HL-60/S4 (cell line): ENCODE measurements around the gene TBC1D22A.

Source experiments
- in situ Hi-C: fragments of 300-500 bp; cut with MboI; formaldehyde crosslinking; loops from 2 replicates; pipeline ENCODE4 v1.14.3; 2022; ENCODE audit warnings: low sequenced_read_pairs

Gene TBC1D22A

DNA sequence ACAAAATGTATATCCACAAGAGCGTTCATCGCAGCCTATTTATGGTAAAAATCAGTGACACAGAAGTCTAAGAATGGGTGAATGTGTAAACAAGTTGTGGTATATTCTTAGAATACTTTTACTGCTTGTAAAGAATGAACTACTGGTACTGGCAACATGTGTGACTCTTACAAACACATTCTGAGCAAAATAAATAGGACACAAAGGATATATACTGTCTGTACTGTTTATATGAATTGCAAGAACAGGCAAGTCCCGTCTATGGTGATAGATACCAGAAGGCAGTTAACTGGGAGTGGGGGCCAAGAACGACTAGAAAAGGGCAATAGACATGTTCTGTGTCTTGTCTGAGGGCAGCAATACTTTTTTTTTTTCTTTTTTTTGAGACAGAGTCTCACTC is 112.6 kb downstream of the TBC1D22A start:
- in situ Hi-C loops = no loop called here

GRCh38 chr22:46876357-46876934 is 114.0 kb downstream of the TBC1D22A start:
- in situ Hi-C loops = no loop called here

- in situ Hi-C loops = no loop called here
Measured at GRCh38 chr22:46878191-46878948, 115.9 kb downstream of the TBC1D22A start.

DNA sequence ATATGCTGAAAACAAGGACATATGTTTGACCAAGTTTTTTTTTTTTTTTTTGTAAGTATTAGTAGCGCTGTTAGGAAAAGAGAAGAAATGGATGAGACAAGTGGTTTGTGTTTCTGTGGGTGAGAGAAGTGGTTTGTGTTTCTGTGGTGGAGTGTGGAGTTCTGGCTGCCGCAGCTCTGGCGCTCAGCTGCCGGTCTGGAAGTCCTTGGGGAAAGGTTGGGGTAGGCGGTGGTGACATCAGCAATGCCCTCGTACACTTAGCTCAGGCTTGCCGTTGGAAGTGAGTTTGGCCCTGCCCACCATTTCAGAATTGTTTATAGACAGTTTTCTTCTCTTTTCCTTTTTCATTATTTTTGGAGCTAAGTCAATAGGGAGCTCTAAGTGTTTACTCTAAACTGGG is 116.6 kb downstream of the TBC1D22A start:
- in situ Hi-C loops = no loop called here

GRCh38 chr22:46881373-46882118 is 119.1 kb downstream of the TBC1D22A start:
- in situ Hi-C loops = no loop called here

GRCh38 chr22:46883092-46883910 is 120.9 kb downstream of the TBC1D22A start:
- in situ Hi-C loops = no loop called here

DNA sequence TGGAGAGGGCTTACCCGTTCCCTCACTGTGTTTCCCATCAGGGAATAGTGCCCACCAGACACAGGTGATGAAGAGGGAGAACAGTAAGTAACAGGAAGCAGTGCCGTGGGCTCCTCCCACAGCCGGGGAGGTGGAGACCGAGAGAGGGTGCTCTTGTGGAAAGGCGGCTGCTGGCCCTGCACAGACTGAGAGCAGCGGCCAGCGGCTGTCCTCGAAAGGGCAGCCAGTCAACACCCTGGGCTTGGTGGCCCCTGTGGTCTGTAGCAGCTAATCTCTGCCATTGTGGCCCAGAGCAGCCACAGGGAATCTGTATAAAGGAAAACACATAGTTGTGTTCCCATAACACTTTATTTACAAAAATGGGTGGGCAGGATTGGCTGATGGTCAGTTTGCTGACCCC is 121.9 kb downstream of the TBC1D22A start:
- in situ Hi-C loops = no loop called here

DNA sequence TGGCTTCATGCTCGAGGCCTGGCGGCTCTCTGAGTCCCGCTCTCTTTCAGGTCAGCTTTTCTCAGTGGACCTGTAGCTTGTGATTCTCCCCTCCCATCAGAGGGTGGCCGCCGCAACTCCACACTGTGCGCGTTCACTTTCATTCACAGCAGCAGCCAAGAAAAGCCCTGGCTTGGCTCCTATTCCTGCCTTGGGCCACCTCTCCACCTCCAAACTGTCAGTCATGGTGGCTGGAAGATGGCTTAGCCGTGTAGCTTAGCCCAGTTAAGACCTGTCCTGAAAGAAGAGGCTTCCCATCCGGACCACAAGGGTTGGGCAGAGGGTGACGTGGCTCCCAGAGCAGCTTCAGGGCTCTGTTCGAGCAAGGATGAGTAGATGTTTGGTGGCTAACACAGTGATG is 125.5 kb downstream of the TBC1D22A start:
- in situ Hi-C loops = no loop called here

GRCh38 chr22:46890819-46891218 is 128.4 kb downstream of the TBC1D22A start:
- in situ Hi-C loops = no loop called here

DNA sequence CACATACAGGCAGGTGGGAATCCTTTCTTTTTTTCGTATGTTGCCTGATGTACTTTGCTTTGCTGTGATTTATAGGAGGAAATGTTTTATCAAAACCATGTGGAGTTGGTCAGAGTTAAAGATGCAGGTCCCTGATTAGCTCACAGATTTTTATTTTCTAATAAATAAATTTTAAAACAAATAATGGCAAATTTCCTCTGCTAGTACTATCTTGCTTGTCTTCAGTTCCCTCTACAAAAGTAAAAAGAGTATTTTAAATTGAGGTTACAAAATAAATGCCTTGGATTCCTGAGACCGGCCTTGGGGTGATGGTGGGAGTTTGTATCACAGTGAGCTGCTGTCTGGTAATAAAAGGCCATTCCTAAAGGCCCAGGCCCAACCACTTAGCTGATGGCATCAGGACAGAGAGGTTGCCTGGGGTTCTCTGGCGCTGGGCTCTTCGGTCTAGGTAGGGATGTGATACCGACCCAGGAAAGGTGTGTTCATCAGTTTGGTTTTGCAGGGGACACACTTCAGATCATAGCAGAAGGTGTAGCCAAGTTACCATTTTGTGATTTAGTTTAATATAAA is 129.0 kb downstream of the TBC1D22A start:
- in situ Hi-C loops = no loop called here

- in situ Hi-C loops = no loop called here
Measured at GRCh38 chr22:46892866-46893265, 130.4 kb downstream of the TBC1D22A start.

DNA sequence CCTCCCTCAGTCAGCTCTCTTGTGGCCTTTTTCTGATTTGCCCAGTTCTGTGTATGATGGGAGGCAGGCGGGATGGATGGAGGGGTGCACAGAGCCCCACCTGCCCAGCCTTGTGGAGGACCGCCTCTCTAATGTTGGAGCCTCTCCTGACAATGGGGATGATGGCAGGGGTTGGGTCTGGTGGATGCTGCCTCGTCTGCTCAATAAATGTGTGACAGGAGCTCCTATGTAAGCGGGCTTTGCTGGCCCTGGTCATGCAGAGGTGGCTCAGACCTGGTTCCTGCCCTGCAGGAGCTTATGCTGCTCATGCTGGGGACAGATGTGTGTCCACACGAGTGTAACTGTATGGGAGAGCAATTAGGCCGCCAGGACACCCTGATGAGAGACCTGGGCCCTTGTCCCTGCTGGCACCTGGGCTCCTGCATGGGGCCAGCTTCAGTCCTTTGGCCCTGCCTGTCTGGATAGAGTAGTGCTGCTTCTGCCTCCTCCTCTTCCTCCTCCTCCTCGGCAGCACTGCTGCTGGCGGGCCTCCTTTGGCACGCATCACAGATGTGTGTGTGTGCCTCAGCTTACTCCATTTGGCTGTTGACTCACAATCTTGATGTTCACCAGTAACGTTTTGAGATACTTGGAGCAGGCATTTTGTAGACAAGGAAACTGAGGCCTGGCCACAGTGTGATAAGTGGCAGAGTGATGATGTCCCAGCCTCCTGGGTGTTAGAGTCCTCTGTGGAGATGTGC is 131.0 kb downstream of the TBC1D22A start:
- in situ Hi-C loops = no loop called here

DNA sequence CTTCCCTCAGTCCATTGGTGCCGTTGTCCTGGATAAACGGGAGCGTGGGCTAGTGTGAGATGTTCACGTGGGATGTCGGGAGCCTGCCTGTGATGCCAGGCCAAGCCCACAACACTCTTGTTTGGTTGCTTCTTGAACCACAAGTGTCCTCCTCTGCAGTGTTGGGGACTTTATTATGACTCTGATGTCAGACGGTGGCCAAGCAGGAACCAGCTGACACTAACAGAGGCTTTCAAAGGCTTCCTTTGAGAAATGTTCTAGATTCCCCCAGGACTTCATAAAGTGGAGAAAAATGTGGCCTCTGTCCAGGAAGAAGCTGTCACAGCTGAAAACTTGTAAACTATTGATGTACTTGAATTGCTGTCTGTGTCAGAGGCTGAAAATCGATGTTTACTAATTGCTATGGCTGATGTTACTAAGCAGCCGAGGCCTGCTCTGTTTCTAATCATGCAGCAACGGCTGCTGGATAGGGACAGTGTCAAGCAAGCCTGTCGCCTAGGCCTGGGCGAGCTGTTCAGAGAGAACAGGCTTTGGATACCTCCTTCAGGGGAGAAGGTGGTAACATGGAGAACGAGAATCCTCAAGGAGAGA is 131.7 kb downstream of the TBC1D22A start:
- in situ Hi-C loops = no loop called here

GRCh38 chr22:46894851-46895640 is 132.6 kb downstream of the TBC1D22A start:
- in situ Hi-C loops = no loop called here

DNA sequence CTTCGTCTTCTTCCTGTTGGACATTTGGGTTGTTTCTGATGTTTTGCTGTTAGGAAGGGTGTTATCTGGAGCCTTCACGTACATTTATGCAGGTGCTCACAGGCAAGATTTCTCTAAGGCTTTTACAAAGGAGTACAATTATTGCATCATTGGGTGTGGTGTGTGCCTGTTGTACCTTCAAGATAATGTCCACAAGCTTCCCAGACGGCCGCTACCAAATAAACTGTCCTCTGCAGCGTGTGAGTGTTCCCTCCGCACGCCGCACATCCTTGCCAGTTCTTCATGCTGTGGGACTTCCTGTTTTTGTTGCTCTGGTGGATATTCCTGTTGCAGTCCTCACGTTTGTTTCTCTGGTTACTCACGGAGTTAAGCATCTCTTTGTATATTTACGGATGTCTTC is 133.3 kb downstream of the TBC1D22A start:
- in situ Hi-C loops = no loop called here

DNA sequence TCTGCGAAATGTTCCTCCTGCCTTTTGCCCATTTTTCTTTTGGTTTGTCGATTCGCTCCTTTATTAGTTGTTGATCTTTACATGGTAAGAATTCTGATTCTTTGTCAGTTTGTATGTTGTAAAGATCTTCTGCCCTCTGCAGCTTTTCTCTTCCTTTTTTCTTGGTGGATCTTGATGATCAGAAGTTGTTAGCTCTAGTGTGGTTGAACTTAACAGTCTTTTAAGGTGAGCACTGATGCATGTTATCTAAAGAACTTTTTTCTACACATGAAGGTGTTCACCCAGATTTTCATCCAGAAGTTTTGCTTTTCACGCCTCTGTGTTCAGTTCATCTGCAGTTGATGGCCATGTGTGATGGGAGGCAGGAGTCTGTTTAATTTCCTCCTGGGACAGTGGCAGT is 133.7 kb downstream of the TBC1D22A start:
- in situ Hi-C loops = no loop called here

DNA sequence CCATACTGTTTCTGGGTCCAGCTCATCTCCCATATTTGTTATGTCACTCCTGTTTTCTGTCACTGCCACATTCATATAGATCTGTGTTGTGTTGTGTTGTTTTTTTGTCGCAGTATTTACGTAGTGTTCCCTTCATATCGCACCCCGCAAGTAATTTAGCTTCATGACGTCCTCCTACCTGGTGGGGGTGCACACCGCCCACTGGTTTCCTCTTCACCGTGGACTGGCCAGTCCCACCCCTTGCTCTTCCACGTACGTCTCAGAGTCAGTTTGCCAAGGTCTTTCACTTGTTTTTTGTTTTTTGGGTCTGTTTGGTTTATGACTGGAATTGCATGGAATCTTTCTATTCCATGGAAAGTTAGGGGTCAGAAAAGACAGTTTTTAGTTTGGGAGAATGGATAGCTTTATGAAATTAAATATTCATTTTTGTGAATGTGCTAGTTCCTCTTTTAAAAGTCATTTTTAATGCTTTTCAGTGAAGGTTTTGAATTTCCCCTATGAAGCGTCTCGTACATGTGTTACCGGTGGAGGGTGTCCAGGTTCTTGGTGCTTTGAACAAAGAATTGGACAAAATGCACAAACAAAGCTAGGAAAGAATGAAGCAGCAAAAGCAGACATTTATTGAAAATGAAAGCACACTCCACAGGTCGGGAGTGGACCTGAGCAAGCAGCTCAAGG is 134.3 kb downstream of the TBC1D22A start:
- in situ Hi-C loops = no loop called here

DNA sequence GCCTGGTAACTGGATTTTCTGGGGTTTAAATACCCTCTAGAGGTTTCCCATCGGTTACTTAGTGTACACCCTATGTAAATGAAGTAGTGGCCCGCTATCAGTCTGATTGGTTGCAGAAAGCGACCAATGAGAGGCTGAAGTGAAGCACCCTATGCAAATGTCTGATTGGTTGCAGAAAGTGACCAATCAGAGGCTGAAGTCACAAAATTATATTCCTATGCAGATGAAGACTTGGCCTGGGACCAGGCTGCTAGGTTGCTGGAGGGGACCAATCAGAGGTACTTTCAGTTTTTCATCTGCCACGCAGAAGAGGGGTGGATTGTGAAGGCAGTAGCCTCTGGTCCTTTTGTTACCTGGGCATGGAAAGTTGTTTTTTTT is 134.8 kb downstream of the TBC1D22A start:
- in situ Hi-C loops = no loop called here

DNA sequence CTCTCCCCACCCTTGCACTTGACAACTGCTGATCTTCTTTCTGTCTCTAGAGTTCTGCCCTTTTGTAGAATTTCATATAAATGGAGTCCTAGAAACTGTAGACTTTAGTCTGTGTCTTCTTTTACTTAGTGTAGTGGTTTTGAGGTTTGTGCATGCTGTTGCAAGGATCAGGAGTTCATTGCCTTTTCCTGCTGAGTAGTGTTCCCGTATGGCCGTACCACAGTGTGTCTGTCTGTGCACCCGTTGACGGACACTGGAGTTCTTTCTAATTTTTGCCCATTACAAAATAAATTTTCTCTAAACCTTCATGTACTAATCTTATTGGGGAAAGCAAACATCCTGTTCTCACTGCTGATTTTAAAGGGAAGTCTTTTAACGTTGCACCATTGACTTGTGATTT is 138.1 kb downstream of the TBC1D22A start:
- in situ Hi-C loops = no loop called here
